HG02943 (cell line): ENCODE measurements around the gene ABTB2.

Experiments used
- ATAC-seq: cut with Tn5 transposase; IDR thresholded peaks from one replicate; pipeline ENCODE4 v1.9.1; 2021; ENCODE audit warnings: mild to moderate bottlenecking, low read depth, moderate library complexity; ENCODE audit not compliant: unreplicated experiment

The ABTB2 gene

DNA sequence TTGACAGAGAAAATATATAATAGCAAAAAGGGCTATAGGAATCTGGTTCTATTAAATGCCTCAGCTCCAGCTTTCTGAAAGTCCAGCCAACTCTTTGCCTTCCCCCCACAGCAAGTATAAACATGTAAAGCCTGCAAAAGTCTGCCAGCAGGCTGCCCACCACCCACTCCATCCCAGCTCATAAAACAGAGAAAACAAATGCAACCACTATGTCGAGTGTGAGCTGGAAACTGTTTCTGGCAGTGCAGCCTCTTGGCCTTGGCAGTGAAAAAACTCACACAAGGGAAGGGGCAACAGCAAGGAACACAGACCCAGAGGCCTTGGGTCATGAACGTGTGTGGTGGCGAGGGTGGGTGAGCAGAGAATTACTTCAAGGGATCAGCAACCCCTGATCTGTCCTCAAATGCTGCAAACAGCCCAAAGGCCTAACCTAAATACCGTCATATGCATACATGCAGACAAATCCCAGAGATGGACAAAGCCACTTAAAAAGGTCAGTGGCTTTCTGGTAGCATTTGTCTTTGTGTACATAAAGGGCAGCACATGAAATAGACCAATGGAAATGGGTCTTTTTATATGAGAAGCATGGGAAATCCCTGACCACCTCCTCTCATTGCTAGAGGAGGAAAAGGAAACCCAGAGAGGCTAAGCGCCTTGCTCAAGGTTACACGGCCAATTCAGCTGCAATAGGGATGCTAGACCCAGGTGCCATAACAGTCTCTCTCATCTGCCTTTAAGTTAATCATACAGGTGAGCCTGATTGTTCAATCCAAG lies 177.6 kb downstream of the ABTB2 start:
- no peak for ATAC-seq

- no peak for ATAC-seq
Measured at GRCh38 chr11:34179026-34179675, 178.7 kb downstream of the ABTB2 start.

DNA sequence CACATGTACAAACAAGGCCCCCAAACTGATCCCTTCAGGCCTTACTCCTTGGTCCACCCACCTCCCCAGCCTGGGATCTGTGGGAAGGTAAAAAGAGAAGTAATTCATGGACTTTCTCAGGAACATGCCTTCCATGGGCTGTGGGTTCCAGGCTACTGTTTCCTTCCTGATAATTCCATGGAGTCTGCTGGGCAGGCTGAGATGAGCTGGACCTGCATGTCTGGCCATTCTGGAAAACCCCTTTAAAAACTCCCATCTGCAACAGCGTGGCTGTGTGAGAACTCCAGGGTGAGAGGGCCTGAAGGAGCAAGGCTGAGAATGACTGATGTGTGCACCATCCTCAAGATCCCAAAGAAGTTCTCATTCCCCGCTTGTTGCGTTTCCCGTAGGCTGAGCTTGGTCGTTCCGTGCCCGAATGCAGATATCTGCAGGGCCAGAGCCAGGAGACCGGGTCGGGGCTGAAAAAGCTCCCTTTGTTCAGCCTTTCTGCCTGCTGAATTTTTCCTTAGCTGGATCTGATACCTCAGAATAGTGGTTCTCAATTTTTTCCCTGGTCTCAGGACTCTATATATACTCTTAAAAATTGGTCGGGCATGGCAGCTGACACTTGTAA lies 179.5 kb downstream of the ABTB2 start:
- ATAC-seq: no peak

- ATAC-seq: no peak
Measured at GRCh38 chr11:34176751-34177209, 181.0 kb downstream of the ABTB2 start.

- ATAC-seq: no peak
Measured at GRCh38 chr11:34175284-34176019, 182.4 kb downstream of the ABTB2 start.

DNA sequence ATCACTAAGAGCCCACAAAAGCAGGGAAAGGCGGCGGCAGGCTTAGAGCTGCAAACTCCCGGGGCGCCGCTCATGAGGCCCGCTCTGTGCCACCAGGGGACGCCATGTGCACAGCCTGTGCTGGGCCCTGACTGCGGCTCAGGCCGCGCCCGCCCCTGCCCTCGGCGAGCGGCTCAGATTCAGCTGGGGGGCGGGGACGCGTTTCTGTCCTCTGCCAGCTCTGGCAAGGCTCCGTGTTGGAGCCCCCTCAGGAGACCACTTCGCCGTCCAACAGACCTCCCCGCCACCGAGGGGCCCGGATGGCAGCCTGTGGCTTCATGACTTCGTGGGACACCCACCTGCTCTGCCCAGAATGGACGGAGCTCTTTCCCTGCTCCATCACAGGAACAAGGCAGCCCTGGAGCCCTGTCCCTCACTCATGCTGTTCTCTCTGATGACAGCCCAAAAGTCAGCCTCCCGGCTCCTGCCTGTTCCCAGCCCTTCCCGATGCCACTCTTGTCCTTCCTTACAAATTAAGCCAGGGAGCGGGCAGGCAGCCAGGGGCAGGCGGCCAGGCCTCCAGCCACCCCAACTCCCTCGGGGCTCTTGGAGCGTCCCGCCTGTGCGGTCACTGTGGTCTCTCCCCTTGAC lies 183.3 kb downstream of the ABTB2 start:
- peak; percentile 73 for ATAC-seq

DNA sequence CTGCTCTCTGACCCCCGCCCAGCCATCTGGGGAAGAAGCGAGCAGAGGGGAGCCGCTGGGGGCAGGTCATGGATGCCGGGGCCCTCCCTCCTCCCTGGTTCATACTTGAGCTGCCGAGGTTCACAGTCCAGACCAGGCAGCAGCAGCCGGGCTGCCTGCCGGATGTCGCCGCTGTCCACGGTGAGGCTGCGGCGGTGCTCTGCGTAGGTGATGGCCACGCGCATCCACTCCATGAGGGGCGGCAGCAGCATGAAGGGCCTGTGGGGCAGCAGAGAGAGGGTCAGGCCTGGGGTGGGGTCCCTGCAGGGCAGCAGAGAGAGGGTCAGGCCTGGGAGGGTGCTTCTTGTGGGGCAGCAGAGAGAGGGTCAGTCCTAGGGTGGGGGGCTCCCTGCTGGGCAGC lies 184.8 kb downstream of the ABTB2 start:
- no peak for ATAC-seq

DNA sequence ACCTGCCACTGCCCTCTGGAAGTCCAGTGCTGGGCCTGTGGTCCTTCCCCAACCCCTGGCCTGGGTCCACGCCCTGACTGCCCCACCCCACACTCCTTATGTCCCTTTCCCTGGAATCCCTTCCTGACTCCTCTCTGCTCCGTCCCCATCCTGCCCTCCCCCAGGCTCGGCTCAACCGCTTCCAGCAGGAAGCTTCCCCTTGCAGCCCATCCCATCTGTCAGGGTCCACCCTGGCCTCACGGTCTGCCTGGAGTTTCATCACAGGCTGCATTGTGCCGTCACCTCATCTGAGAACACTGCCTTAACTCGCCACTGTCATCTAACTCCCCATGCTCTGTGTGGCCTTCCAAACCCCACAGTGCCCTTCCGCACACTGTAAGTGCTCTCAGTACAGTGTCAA lies 188.1 kb downstream of the ABTB2 start:
- ATAC-seq: no peak

- ATAC-seq: no peak
Measured at GRCh38 chr11:34168642-34169420, 189.0 kb downstream of the ABTB2 start.

- ATAC-seq: no peak
Measured at GRCh38 chr11:34167961-34168360, 189.8 kb downstream of the ABTB2 start.

- ATAC-seq: no peak
Measured at GRCh38 chr11:34166806-34167740, 190.7 kb downstream of the ABTB2 start.

DNA sequence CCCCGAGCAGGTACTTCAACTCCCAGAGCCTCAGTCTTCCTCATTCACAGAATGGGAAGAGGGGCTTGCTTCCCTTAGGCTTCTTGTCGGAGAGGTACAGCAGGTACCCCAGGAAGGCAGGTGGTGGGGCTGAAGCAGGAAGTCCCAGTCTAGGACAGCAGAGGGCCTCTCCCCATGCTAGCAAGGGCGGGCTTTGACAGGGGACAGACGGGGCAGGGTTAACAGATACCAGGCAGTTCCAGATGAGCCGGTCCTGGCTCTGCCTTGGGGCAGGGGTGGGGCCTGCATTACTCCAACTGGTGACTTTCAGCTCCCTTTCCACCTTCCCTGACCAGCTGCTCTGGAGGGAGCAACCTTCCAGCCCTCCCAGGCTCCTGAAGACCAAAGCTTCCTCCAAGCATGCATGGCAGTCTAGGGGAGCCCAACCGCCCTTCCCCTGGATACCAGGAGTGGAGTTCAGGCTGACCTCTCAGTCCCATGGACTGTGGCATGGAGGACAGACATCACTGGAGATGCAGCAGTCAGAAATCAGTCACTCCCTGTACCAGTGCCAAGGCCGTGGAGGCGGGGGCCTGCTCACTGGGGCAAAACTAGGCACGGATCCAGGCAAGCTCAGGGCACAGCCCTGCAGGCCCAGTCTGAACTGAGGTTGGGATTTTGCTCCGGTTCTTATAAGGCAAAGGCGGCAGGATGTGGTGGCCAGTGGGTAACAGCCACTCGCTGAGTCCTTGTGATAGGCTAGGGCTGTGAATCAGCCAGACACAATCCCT lies 191.8 kb downstream of the ABTB2 start:
- no peak for ATAC-seq

- no peak for ATAC-seq
Measured at GRCh38 chr11:34165121-34165520, 192.7 kb downstream of the ABTB2 start.

GRCh38 chr11:34162856-34163255 lies 195.0 kb downstream of the ABTB2 start:
- no peak for ATAC-seq

DNA sequence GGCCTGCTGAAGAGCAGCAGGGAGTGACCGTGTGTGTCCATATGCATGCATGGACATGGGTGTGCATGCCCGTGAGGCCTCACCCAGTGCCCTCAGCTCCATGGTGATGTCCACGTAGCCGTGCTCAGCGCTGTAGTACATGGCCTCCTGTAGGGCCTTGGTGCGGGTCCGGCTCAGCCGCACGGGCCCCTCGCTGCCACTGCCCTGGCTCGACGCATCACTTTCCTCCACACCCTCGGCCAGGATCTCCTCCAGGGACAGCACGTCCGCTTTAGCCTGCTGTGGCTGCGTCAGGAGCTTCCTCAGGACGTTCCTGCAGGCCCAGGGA lies 195.4 kb downstream of the ABTB2 start:
- ATAC-seq: no peak

GRCh38 chr11:34161812-34162492 lies 195.9 kb downstream of the ABTB2 start:
- ATAC-seq: no peak

GRCh38 chr11:34161361-34161760 lies 196.4 kb downstream of the ABTB2 start:
- ATAC-seq: no peak

DNA sequence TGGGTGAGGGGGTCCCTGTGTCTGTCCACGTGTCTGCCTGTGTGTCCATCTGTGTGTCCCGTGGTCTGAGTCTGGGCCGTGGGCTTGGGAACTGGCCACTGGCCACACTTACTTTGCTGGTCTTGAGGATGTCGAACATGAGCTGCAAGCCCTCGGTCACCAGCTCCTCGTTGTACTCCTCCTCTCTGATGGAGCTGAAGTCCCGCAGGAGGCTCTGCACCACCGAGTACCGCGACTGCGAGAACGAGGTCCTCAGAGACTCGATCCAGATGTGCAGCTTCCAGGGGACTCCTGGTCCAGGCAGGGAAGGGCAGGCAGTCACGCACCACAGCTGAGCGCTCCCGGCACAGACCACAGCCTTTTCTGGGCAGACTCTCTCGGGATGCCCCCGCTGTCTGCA lies 197.0 kb downstream of the ABTB2 start:
- no peak for ATAC-seq
